Pulmonary artery endothelial cell (primary cell): ENCODE results near the gene AOAH. TPM values are rescaled to one million over a fixed set of nuclear protein-coding genes. Genes with fewer than 3 reads are reported as not detected.
"Not testable (repeated sequence)": the region's sequence is repeated elsewhere in the genome, so short reads cannot be mapped to it uniquely, and the experiment has no call there.

Experiments used
- DNase-seq: peaks from one replicate; pipeline ENCODE4 v3.0.0-alpha.2; 2011; ENCODE audit warnings: low read depth, low spot score
- total RNA-seq: library from RNA; depleted of rRNA; stranded (reverse); fragments of >200 nt; gene quantifications from 2 replicates; pipeline ENCODE4 v1.2.3, GENCODE V29; 2014

AOAH gene
- total RNA-seq, 1 donor from 2014 or later, result not detected

GRCh38 chr7:36658335-36659171 lies 65.7 kb downstream of the AOAH start:
- no peak for DNase-seq

DNA sequence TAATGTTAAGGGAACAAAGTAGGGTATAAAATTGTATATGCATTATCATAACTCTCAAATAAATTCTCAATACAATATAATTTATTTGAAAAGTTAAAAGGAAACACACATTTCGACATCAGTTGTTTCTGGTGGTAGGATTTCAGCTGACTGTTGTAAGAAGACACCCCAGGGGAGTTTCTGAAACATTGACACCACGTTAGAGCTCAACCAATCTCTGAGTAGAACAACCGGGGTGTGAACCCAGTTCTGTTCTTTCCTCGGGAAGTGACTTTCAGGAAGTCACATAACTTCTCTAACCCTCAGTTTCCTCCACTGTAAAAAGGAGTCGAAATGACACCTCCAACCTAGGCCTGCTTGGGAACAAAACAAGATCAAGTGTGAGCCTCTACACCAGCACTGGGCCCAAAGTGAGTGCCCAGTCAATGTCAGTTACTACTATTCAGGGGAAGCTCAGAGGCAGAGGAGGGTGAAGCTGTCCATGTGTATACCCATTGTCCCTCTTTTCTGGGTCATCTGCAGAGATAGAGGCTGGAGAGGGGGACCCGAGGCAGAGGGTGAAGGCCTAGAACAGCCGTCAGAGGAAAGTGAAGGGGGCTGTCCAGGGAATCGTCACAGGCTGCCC lies 67.1 kb downstream of the AOAH start:
- no peak for DNase-seq

DNA sequence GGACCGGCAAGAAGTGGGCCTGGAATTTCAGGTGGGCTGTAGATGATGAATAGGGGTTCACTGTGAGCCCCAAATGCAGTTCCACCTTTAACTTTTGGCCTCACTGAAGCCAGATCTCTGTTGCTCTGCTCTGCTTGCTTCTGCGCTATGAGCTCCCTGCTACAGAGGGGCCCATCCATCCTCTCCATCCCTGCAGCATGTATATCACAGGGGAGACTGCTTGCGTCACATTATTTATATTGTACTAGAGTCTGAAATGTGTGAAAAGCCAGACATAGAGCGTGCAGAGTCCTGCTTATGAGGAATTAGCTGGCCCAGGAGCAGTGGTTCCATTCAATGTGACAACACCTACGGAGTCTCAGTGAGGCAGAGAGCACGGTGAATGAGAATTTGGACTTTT lies 69.9 kb downstream of the AOAH start:
- no peak for DNase-seq

DNA sequence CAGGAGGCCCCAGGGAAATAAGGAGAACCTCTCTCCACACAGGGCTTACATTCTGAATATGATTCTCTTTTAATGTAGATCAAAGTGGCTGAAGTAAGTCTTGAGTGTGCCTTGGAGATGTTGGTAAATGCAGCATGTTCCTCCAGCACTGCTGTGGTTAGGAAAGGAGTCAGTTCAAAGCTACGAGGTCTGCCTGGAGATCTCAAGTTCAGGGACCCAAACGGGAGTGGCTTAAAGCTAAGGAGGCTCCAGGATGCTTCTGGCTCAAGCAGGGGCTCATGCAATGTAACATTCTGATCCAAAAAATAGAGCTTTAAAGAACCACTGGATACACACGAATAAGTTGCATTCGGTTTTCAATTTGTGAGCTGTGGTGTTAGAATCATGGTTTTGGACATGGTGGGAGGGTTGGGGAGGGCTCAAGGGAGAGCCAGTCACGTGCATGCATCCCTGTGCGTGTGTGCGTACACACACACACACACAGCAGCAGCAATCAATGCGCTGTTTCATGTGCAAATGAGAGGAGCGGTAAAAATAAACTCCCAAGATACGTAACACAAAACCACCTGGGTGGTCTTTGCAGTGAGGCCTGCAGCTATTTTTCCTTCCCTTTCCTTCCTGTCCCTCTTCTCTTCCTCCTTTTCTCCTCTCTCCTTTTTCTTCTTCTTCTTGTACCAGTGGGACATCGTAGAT lies 70.5 kb downstream of the AOAH start:
- no peak for DNase-seq

- no peak for DNase-seq
These were observed 71.2 kb downstream of the AOAH start for GRCh38 chr7:36653008-36653662.

DNA sequence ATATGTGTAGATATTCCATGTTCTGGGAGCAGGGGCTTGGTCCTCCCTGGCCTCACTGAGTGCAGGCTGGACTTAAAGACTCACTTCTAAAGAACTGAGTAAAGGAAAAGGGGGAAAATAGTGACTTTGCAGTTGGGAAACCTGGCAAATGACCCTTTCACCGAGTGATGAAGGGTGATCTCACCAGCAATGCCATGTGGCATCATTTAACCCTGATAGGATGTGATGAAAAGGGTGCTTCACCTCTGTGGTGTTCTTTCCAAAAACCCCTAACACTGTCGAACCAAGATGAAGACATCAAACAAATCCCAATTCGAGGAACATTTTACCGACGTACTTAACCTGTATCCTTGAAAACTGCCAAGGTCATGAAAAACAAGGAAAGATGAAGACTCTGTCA lies 71.9 kb downstream of the AOAH start:
- no peak for DNase-seq

DNA sequence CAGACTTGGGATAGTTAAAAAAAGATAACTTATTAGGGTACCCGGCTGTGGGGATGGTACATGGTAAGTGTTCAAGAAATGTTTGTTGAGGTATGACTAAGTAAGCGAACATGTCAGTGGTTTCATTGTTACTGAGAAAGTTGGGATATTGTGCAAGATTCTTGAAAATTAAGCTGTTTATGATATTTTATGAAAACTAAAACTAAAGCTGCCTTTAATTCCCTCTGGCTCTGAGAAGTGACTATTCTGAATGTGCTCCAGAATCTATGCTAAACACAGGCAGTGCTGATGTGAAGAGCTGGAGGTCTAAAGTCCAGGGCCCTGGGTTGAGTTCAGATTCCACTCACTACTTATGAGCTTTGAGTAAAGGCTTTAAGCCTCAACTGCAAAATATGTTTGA lies 72.9 kb downstream of the AOAH start:
- no peak for DNase-seq

GRCh38 chr7:36650766-36651312 lies 73.5 kb downstream of the AOAH start:
- no peak for DNase-seq

DNA sequence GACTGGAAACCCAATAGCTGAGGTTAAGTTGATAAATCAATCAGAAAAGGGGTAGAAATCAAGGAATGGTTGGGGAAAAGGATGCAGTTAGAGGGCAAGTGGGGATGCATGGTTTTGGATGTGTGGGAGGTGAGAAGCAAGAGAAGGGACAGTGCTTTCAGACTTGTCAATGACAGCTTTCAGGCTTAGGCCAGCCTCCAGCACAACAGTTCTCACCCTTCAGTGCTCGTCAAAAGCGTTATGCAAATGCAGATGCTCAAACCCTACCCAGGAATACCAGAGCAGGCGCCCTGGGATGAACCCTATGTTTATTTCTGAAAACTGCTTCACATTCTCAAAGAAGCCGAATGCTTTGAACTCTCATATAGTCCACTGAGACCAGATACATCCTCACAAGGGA lies 74.0 kb downstream of the AOAH start:
- no peak for DNase-seq

- not testable (repeated sequence) for DNase-seq
These were observed 75.0 kb downstream of the AOAH start for GRCh38 chr7:36649319-36649718.

DNA sequence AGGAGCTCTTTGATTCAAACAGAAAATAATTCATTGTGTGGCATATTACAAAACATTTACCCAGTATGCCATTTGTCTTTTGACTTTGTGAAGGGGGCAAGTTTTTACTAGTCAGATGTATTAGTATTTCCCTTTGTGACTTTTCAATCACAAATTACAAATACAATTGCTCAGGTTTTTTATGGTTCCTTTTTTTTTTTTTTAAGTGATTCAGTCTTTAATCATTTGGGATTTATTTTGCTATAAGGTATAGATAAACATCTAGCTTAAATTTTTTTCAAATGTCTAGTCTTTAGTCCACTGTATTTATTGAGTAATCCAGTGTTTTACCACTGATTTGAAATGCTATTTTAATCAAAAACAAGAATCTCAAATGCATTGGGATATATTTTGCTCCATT lies 75.9 kb downstream of the AOAH start:
- DNase-seq, result no peak

DNA sequence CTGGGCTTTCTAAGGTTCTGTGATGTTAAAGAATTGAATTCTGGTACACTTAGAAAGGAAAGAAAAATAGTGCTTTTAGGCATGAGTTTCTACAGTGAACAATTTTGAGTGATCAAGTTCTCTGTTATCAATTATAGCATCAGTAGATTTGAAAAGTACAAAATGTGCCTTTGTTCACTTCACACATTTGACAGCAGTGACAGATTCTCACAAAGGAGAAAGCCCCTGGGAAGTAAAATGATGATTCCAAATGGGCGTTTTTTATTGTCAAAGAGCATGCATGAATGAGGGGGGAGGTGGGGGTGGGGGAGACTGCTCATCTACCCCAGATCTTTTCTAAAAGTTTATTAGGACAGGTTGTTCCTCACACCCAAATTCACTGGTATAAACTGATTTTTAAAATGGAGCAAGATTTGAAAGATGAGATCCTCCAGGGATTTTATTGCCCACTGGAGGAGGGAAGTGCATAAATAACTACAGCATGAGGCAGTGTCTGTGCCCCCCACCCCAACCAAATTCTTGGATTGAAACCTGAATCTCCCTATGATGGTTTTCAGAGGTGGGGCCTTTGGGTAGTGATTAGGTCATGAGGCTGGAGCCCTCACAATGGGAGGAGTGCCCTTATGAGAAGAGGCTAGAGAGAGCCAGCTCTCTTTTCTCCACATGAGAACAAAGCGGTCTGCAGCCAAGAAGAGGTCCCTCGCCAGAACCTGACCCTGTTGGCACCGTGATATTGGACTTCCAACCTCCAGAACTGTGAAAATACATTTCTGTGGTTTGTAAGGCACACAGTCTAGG lies 79.5 kb downstream of the AOAH start:
- no peak for DNase-seq

DNA sequence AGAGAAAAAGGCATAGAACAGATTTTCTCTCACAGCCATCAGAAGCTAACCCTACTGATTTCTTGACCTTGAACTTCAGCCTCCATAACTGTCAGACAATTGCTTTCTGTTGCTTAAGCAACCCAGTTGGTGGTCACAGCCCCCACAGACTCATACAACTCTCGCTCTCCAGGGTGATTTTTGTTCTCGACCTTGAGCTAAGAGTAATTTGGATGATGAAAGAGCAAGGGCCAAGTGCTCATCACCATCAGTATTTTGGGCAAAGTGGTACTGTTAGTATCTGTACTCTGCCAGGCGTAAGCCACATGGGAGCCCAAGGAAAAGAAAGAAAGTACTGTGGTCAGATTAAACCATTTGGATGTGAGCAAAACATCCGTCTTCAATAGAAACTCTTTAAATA lies 81.9 kb downstream of the AOAH start:
- no peak for DNase-seq

DNA sequence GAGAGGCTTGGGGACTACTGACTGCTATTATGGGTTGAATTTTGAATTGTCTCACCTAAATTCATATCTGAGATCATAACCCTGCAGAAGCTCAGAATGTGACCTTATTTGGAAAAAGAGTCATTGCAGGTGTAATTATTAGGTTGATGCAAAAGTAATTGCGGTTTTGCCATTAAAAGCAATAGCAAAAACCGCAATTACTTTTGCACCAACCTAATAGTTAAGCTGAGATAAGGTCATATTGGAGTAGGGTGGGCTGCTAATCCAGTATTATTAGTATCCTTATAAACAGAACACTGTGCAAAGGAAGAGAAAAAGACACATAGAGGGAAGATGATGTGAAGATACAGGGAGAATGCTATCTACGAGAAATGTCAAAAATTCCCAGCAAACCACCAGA lies 82.3 kb downstream of the AOAH start:
- DNase-seq, result no peak

DNA sequence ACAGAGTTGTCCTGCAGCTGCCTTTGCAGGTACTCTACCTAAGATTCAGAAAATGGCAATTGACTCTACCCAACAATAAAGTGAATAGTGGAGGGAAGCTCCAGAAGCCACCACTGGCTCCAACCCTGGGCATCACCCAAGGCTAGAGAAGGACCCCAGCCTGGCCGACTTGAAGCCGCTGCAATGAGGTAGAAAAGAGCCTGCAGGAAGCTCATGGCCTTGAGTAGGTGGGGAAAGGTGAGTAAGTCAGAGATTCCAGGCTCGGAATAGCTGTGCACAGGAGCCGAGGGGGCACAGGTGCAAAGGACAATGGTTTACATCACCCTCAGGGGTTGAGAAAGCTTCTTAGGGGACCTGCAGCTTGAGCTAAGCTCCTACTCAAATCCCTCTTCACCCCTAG lies 83.6 kb downstream of the AOAH start:
- DNase-seq, result no peak

GRCh38 chr7:36639826-36640225 lies 84.5 kb downstream of the AOAH start:
- DNase-seq, result no peak

GRCh38 chr7:36638586-36639263 lies 85.6 kb downstream of the AOAH start:
- no peak for DNase-seq

DNA sequence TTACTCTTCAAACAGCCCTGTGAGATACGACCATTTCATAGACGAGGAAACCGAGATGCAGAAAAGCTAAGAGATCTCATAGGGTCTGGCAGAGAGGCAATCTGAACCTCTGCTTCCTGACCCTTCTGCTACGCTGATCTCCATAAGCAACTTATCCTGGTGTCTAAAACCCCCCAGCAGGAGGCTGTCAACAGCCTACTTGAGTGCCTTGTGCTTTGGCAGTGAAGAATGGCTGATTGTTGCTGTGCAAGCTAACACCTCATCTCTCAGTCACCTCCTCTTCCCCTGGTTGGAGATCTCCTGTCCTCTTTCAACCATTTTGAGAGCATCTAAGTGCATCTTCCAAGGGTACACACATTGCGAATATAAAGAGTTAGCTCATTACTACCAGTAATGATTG lies 86.2 kb downstream of the AOAH start:
- DNase-seq, result no peak

DNA sequence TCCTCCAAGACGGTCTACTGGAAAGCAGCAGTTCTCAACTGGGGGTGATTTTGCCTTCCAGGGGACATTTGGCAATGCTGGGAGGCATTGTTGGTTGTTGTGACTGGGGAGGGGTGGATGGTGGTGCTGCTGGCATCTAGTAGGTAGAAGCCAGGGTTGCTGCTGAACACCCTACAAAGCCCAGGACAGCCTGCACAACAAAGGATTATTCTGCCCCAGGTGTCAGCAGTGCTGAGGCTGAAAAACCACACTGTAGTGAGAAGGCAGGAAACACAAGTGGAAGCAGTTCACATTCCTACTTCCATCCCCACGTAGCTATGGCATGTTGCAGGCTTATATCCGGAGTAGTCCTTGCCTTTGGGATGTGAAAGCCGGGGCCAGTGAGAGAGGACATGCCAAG lies 86.9 kb downstream of the AOAH start:
- DNase-seq, result no peak

GRCh38 chr7:36636126-36636525 lies 88.2 kb downstream of the AOAH start:
- DNase-seq, result no peak
